Measurements from ENCODE around the gene SLC6A2.
"Not testable (repeated sequence)": the region's sequence is repeated elsewhere in the genome, so short reads cannot be mapped to it uniquely, and the experiment has no call there.

SLC6A2 gene

GRCh38 chr16:55737966-55738365 lies 82.2 kb downstream of the SLC6A2 start:
- intact Hi-C loops (cut with DNase I): no loop called here
- DNase-seq: peak in 1 of 42 donors; percentile 16

- DNase-seq: peak in 1 of 42 donors; percentile 3
- intact Hi-C loops (cut with DNase I): no loop called here
Observed at GRCh38 chr16:55746081-55746480, 90.3 kb downstream of the SLC6A2 start.

DNA sequence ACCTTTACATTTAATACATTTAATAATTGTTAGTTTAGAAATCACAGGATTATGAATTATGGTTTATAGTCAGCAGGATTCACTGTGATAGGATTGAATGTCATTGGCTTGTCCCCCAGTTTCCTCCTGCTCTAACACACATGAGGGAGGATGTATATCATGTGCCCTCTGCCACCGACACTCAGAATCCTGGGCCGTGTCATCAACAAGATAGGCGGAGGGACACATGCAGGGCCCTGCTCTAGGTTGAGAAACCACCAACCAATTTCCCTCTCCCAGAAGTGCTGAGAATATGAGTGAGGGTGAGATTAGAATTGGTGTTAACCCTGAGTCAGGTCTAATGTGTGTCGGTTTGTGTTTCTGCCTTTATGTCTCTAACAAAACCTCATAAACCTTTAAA lies 92.0 kb downstream of the SLC6A2 start:
- DNase-seq: no peak
- intact Hi-C loops (cut with DNase I): no loop called here

DNA sequence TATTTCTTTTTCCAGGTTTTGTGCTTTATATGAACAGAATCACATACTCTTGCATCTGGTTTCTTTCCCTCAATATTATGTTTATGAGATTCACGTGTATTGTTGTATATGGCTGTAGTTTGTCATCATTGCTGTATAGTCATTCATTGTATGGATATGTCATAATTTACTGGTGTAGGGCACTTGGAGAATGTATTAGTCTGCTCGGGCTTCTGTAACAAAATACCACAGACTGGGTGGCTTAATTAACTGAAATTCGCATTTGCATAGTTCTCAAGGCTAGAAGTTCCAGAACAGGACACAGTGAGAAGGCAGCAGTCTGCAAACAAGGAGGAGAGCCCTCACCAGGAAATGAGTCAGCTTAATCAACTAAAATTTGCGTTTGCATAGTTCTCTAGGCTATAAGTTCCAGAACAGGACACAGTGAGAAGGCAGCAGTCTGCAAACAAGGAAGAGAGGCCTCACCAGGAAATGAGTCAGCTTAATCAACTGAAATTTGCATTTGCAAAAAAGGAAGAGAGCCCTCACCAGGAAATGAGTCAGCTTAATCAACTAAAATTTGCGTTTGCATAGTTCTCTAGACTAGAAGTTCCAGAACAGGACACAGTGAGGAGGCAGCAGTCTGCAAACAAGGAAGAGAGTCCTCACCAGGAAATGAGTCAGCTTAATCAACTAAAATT lies 96.8 kb downstream of the SLC6A2 start:
- intact Hi-C loops (cut with DNase I); DNase-seq: not testable (repeated sequence)

DNA sequence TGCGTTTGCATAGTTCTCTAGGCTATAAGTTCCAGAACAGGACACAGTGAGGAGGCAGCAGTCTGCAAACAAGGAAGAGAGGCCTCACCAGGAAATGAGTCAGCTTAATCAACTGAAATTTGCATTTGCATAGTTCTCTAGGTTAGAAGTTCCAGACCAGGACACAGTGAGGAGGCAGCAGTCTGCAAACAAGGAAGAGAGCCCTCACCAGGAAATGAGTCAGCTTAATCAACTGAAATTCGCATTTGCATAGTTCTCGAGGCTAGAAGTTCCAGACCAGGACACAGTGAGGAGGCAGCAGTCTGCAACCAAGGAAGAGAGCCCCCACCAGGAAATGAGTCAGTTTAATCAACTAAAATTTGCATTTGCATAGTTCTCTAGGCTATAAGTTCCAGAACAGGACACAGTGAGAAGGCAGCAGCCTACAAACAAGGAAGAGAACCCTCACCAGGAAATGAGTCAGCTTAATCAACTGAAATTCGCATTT lies 97.4 kb downstream of the SLC6A2 start:
- intact Hi-C loops (cut with DNase I); DNase-seq: not testable (repeated sequence)
